Hair follicular keratinocyte (primary cell): ENCODE results near the gene LAGE3. TPM values are rescaled to one million over a fixed set of nuclear protein-coding genes. Genes with fewer than 3 reads are reported as not detected.

Experiments
- total RNA-seq: library from RNA; depleted of rRNA; stranded (reverse); fragments of >200 nt; gene quantifications from 2 replicates; pipeline ENCODE4 v1.2.3, GENCODE V29; 2015

Gene LAGE3
- total RNA-seq = 42.2 and 56.3 TPM in 2 replicates

GRCh38 chrX:154478728-154479622 is at the start of gene LAGE3:
TSS of gene LAGE3 (minus strand) at chrX:154479281. CDS start at chrX:154478915, 366 bp downstream.

GRCh38 chrX:154515966-154516655 is 37.0 kb upstream of the LAGE3 start, which contains the start of gene FAM3A:
TSS of gene FAM3A (minus strand) at chrX:154516232. CDS start at chrX:154515772, 460 bp downstream.

DNA sequence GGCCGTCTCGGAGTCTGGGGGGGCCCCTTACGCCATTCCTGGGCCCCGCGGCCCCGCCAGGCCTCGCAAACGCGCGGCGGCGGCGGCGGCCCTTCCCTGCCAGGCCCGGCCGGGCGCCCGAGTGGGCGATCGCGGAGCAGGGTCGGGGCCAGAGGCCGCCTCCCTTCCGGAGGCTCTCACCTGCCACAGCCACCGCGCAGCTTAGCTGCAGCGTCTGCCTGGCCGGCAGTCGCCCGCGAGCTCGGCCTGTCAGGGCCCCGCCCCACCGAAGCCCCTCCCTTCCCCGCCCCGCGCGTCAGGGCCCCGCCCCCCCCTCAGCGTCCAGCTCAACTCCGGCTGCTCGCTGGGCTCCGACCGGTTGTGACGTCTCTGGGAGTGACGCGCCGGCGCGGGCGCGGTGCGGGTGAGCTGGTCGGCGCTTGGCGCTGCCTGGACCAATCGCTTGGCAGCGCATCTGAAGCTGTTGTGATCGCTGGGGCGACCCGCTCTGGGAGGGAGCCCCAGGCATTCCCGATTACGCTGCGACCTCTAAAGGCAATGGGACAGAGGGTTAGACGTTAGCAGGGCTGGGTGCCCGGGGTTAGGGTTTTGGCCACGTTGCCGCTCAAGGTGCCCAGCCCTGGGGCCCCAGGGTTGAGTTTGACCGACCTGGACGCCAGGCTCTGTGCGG is 11.5 kb upstream of the LAGE3 start, which contains the start of gene SLC10A3:
TSS of gene SLC10A3 (minus strand) at position 216 of the 670 bp plus-strand sequence. CDS start 1,689 bp downstream, outside the sequence.

GRCh38 chrX:154486396-154487207 is 7.5 kb upstream of the LAGE3 start, which contains the start of gene UBL4A:
TSS of gene UBL4A (minus strand) at chrX:154486615. CDS start at chrX:154486584, 31 bp downstream.

DNA sequence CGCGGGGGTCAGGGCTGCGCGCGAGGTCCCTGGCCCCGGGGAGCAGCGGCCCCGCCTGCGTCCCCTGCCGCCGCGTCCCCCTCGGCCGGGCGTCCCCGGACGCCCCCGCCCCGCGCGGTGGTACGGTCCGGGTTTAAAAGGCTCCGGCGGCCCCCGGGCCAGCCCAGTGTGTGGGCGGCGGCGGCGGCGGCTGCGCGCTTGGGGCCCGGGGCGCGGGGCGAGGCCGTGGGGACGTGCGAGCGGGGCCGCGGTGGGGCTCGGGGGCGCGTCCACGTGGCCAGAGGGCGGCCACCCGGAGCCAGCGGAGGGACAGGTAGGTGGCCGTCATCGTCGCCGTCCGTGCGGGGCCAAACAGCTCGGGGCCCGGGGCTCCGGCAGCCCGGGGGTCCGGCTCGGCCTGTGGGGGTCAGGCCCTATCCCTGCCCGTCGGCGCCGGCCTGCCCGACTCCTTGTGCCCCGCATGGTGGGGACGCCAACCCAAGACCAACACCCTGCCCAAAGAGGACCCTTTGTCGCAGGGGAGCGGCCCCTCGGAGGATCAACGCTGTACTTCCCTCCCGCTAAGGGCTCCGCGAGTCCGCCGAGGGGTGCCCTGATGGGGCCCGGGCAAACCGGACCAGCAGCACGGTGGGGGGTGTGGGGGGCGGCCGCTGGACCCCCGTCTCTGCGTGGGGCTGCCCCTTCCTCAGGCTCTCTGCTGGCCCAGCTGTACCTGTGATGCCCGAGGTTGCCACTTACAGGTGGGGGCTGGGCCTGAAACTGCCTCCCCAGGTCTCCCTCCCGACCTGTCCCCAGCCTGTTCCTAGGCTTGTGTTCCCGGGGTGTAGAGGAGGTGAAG is 20.7 kb downstream of the LAGE3 start, which contains the start of gene PLXNA3:
TSS of gene PLXNA3 (plus strand) at position 166 of the 838 bp plus-strand sequence. CDS start 1,903 bp downstream, outside the sequence.

GRCh38 chrX:154443992-154444754 is 34.9 kb downstream of the LAGE3 start, which contains the start of gene FAM50A:
TSS of gene FAM50A (plus strand) at chrX:154444141. CDS start at chrX:154444236, 95 bp downstream.

GRCh38 chrX:154436983-154437752 is 41.9 kb downstream of the LAGE3 start, which contains the start of gene GDI1:
TSS of gene GDI1 (plus strand) at chrX:154437154. CDS start at chrX:154437255, 101 bp downstream.

DNA sequence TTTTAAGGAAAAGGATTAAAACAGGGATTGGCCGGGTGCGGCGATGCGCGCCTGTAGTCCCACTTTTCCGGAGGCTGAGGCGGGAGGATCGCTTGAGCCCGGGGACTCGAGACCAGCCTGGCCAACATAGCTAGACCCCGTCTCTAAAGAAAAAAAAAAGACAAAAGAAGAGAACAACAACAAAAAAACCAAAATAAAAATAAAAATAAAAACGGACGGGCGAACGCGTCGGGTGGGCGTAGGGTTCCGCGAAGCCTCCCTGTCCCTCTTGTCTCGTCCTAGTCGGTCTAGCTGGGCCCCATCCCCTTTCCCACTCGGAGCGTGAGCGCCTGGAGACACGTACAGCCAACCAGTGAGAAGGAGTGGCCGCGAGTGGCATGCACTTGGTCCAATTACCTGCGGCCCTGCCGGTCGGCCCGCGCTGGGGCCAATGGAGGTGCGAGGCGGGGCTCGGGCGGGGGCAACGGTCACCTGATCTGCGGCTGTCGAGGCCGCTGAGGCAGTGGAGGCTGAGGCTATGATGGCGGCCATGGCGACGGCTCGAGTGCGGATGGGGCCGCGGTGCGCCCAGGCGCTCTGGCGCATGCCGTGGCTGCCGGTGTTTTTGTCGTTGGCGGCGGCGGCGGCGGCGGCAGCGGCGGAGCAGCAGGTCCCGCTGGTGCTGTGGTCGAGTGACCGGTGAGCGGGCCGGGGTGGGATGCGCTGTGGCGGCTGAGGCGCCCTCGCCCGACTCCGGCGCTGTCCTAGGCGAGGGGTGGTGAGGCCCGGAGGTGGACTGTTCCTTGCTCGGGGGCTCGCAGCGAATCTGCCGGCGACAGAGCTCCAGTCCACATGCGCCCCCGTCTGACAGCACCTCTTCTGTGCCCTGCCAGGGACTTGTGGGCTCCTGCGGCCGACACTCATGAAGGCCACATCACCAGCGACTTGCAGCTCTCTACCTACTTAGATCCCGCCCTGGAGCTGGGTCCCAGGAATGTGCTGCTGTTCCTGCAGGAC is 50.6 kb downstream of the LAGE3 start, which contains the start of gene ATP6AP1:
TSS of gene ATP6AP1 (plus strand) at position 502 of the 996 bp plus-strand sequence. CDS start at position 518, 16 bp downstream.

Other genes starting within 250 kb of the LAGE3 start
- gene OPN1MW3, start 221.7 kb downstream of the LAGE3 start, total RNA-seq = not detected in 2 replicates
- not detected in 2 replicates for gene TEX28, start 184.2 kb downstream of the LAGE3 start, total RNA-seq
- gene TKTL1, start 183.5 kb downstream of the LAGE3 start, total RNA-seq = not detected in 2 replicates
- 1,383 and 1,552 TPM in 2 replicates for gene FLNA, start 104.6 kb downstream of the LAGE3 start, total RNA-seq
- 62.3 and 71.4 TPM in 2 replicates for gene EMD, start 100.0 kb downstream of the LAGE3 start, total RNA-seq
- 7,010 and 8,148 TPM in 2 replicates for gene RPL10, start 80.9 kb downstream of the LAGE3 start, total RNA-seq
- 19.0 and 28.1 TPM in 2 replicates for gene DNASE1L1, start 70.0 kb downstream of the LAGE3 start, total RNA-seq
- gene TAFAZZIN, start 67.7 kb downstream of the LAGE3 start, total RNA-seq = 33.0 and 41.3 TPM in 2 replicates
- gene ATP6AP1, start 50.6 kb downstream of the LAGE3 start, total RNA-seq = 23.0 and 31.1 TPM in 2 replicates
- 63.6 and 107 TPM in 2 replicates for gene GDI1, start 42.1 kb downstream of the LAGE3 start, total RNA-seq
- 17.0 and 24.1 TPM in 2 replicates for gene FAM50A, start 35.1 kb downstream of the LAGE3 start, total RNA-seq
- 2.2 and 10.8 TPM in 2 replicates for gene PLXNA3, start 21.0 kb downstream of the LAGE3 start, total RNA-seq
- gene UBL4A, start 7.3 kb upstream of the LAGE3 start, total RNA-seq = 59.2 and 60.0 TPM in 2 replicates
- gene SLC10A3, start 11.3 kb upstream of the LAGE3 start, total RNA-seq = 38.3 and 39.0 TPM in 2 replicates
- 34.8 and 50.1 TPM in 2 replicates for gene FAM3A, start 37.0 kb upstream of the LAGE3 start, total RNA-seq
- gene G6PD, start 67.6 kb upstream of the LAGE3 start, total RNA-seq = 61.3 and 77.4 TPM in 2 replicates
- gene IKBKG, start 68.3 kb upstream of the LAGE3 start, total RNA-seq = 12.3 and 14.1 TPM in 2 replicates
- not detected in 2 replicates for gene CTAG1A, start 105.9 kb upstream of the LAGE3 start, total RNA-seq
- gene CTAG1B, start 140.0 kb upstream of the LAGE3 start, total RNA-seq = not detected in 2 replicates
- gene CTAG2, start 174.3 kb upstream of the LAGE3 start, total RNA-seq = not detected in 2 replicates